ENCODE results near the gene CHAD.

GRCh38 chr17:50484386-50485155 lies 15.9 kb upstream of the CHAD start:
- no peak for TF ChIP-seq EZH2 (IDR thresholded peaks at IDR 0.05)
- no peak for TF ChIP-seq POLR2AphosphoS5 (IDR thresholded peaks at IDR 0.05; ENCODE audit: borderline replicate concordance, low read depth, low read length)
